K562 treated with DMSO at 1 percent for 24 hours (cell line): ENCODE measurements around the gene ZMAT1. TPM values are rescaled to one million over a fixed set of nuclear protein-coding genes. Genes with fewer than 3 reads are reported as not detected.

ENCODE experiments used
- total RNA-seq: library from RNA; unstranded; fragments of 300-600 nt; gene quantifications from 2 replicates; pipeline ENCODE4 v1.2.3, GENCODE V29; 2022; ENCODE audit warnings: low read depth; ENCODE audit not compliant: insufficient read depth

Gene ZMAT1
- total RNA-seq = 0.17 TPM in 1 of 2 replicates, not detected in the other

DNA sequence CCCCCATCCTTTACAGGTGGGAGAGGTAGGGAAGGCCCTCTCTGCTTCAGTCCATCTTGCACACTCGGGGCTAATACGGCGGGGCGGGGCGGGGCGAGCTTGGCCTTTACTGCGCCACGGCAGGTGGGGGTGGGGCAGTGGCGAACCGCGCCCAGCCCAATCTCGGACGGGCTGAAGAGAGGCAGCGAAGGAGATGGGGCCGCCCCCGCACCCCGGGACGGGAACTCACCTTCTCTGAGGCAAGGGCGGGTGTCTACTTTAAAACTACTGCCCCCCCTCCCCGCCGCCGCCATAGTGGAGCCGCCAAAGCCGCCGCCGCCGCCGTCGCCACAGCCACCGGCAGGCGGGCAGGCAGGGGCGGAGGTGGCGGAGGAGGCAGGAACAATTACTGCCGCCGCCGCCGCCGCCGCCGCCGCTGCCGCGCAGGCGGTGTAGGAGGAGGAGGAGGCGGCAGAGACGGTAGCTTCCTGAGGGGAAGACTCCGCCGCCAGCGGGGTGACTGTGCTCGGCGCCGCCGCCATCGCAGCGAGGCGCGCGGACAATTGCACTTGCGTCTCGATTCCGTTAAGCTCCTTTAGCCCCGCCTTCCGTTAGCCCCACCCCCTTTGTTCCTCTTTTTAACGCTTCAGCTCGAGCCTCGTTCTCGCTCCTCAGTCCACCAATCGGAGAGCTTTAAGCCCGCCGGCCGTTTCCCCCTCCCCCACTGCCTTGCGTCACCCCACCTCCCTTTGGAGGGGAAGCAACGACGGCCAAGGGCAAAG is at the start of gene ZMAT1:
TSS of gene ZMAT1 (minus strand) at position 540 of the 761 bp plus-strand sequence. CDS start at position 521, 19 bp downstream.

Other genes starting within 250 kb of the ZMAT1 start
- not detected in 2 replicates for gene TCEAL2, start 193.7 kb upstream of the ZMAT1 start, total RNA-seq
- gene TCEAL6, start 210.5 kb upstream of the ZMAT1 start, total RNA-seq = not detected in 2 replicates
- 5.7 and 6.2 TPM in 2 replicates for gene BEX5, start 223.9 kb upstream of the ZMAT1 start, total RNA-seq